Endometrium (tissue), 2 donors: ENCODE data around the gene GLIPR1L2.

Source experiments
- FAIRE-seq: peaks from 2 replicates; lab custom pipeline; 2012; peaks lifted over from hg19 to GRCh38; lab: Jason Lieb, UNC
- donor health status: control.
- donor health status: control.

Gene GLIPR1L2

GRCh38 chr12:75478116-75478794, 87.4 kb downstream of the GLIPR1L2 start:
- FAIRE-seq = no peak

DNA sequence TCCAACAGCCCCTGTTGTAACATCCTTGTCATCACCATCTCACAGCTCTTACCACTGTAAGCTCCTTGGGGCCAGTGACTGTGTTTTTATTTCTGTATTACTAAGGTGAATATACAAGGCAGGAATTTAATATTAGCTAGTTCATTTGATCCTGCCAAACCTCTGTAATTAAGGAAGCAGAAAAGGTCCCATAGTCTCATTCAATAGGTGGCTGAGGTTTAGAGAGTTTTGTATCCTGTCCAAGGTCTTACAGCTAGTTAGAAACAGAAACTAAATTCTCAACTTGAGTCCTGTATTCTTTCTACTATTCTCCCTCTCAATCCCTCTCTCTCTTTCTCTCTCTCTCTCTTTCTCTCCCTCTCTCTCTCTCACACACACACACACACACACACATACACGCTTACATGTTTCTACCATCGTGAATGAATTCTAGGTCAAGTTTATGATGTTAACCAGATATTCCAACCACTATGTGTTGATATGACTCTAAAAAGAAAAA, 89.1 kb downstream of the GLIPR1L2 start:
- no peak for FAIRE-seq

GRCh38 chr12:75480469-75480949, 89.6 kb downstream of the GLIPR1L2 start, which contains the start of gene GLIPR1:
Gene GLIPR1 (plus strand): TSS chr12:75480755. CDS start chr12:75480881, 126 bp downstream.
- peak; percentile 54 for FAIRE-seq

GRCh38 chr12:75481013-75481705, 90.3 kb downstream of the GLIPR1L2 start:
- FAIRE-seq = no peak

GRCh38 chr12:75481774-75482173, 90.9 kb downstream of the GLIPR1L2 start:
- no peak for FAIRE-seq
